Loucy (cell line): Measurements from ENCODE around the gene TIMP1.

Experiments used
- EZH2phosphoT487 ChIP-seq: fragments of 200-600 bp; IDR thresholded peaks from 2 replicates; pipeline ENCODE4 v1.6.1; 2018; ENCODE audit warnings: antibody characterized with exemption, mild to moderate bottlenecking, moderate library complexity, borderline replicate concordance
- TF ChIP-seq, protein P1 (sequence below): fragments of 200-600 bp; sonication (generic); conservative IDR thresholded peaks from 2 replicates; pipeline ENCODE4 v1.5.1; 2014; ENCODE audit warnings: mild to moderate bottlenecking, antibody characterized with exemption, low read length

DNA sequence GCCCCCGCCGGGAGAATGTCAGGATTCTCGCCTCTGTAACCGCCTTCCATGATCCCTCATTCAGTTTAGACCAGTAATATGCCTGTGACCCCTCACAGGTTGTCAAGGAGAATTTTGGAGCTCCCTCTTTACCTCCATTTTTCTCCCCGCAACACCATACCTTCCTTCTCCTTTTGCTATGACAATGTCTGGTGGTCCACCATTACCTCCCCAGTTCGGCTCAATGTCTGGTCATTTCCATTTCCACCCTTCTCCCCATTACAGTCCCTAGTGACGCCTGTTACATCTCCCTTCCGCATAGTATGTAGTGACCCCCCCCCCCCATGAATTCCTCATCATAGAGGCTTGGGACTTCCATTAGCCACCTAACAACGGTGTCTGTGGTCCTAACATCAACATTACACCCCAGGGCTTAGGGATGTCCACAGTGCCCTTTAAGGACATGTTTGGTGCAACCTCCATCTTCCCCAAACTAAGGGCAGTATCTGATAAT lies 20.5 kb upstream of the TIMP1 start:
- TF ChIP-seq, protein P1, sequence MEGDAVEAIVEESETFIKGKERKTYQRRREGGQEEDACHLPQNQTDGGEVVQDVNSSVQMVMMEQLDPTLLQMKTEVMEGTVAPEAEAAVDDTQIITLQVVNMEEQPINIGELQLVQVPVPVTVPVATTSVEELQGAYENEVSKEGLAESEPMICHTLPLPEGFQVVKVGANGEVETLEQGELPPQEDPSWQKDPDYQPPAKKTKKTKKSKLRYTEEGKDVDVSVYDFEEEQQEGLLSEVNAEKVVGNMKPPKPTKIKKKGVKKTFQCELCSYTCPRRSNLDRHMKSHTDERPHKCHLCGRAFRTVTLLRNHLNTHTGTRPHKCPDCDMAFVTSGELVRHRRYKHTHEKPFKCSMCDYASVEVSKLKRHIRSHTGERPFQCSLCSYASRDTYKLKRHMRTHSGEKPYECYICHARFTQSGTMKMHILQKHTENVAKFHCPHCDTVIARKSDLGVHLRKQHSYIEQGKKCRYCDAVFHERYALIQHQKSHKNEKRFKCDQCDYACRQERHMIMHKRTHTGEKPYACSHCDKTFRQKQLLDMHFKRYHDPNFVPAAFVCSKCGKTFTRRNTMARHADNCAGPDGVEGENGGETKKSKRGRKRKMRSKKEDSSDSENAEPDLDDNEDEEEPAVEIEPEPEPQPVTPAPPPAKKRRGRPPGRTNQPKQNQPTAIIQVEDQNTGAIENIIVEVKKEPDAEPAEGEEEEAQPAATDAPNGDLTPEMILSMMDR = no peak
- no peak for TF ChIP-seq EZH2phosphoT487
